Muscle layer of colon (tissue), 2 donors: ENCODE results near the gene DYNLT5.
"Not testable (repeated sequence)": the region's sequence is repeated elsewhere in the genome, so short reads cannot be mapped to it uniquely, and the experiment has no call there.

ENCODE experiments used
- H3K27ac ChIP-seq: one replicate; pipeline ENCODE4 v1.7.0; 2013; ENCODE audit warnings: low read depth, mild to moderate bottlenecking, low read length, moderate library complexity
- H3K27me3 ChIP-seq, 2 donors: one replicate each; pipeline ENCODE4 v1.7.0; 2013; ENCODE audit warnings: low read length in 2 of 2, mild to moderate bottlenecking in 2 of 2; ENCODE audit not compliant: insufficient read depth in 2 of 2, control insufficient read depth in 1 of 2
- H3K36me3 ChIP-seq: one replicate; pipeline ENCODE4 v1.7.0; 2013; ENCODE audit warnings: mild to moderate bottlenecking, low read length; ENCODE audit not compliant: insufficient read depth
- H3K4me1 ChIP-seq: one replicate; pipeline ENCODE4 v1.7.0; 2013; ENCODE audit warnings: mild to moderate bottlenecking, low read length; ENCODE audit not compliant: insufficient read depth
- H3K4me3 ChIP-seq, 2 donors: one replicate each; pipeline ENCODE4 v1.7.0; 2013; ENCODE audit warnings: low read length in 2 of 2, low read depth in 1 of 2, mild to moderate bottlenecking in 1 of 2, moderate library complexity in 1 of 2
- H3K9ac ChIP-seq: one replicate; pipeline ENCODE4 v1.7.0; 2013; ENCODE audit warnings: low read length
- H3K9me3 ChIP-seq: one replicate; pipeline ENCODE4 v1.7.0; 2013; ENCODE audit warnings: mild to moderate bottlenecking, low read length
- donor health status: abdominal sarcoma.
- donor health status: Adenocarcinoma of cecum.

DYNLT5 gene

GRCh38 chr1:66795839-66796238 is 43.6 kb downstream of the DYNLT5 start:
- H3K9me3 ChIP-seq, H3K9ac ChIP-seq: not testable (repeated sequence)

GRCh38 chr1:66809245-66809644 is 57.0 kb downstream of the DYNLT5 start:
- no peaks in the 10 kb centered on the region for H3K36me3 ChIP-seq
- H3K4me3 ChIP-seq = no peak overlapping the region
- no peaks in the 10 kb centered on the region for H3K27me3 ChIP-seq
- no peaks in the 10 kb centered on the region for H3K4me1 ChIP-seq
- H3K9me3 ChIP-seq = no peaks in the 10 kb centered on the region
- H3K9ac ChIP-seq = no peak overlapping the region
- H3K27ac ChIP-seq = no peak overlapping the region

More at GRCh38 chr1:66795839-66796238, 43.6 kb downstream of the DYNLT5 start:
- not testable (repeated sequence) for H3K27me3 ChIP-seq, H3K27ac ChIP-seq, H3K4me3 ChIP-seq, H3K4me1 ChIP-seq, H3K36me3 ChIP-seq

- Histone ChIP-seq H3K4me3 (no peak overlapping the region), H3K4me1 (no peaks in the 10 kb centered on the region)
Measured at GRCh38 chr1:66809736-66810326, 57.6 kb downstream of the DYNLT5 start.

GRCh38 chr1:66824771-66825170 is 72.5 kb downstream of the DYNLT5 start:
- H3K36me3 ChIP-seq = no peaks in the 10 kb centered on the region
- H3K4me3 ChIP-seq = no peak overlapping the region
- H3K4me1 ChIP-seq = no peaks in the 10 kb centered on the region
- no peak overlapping the region for H3K9ac ChIP-seq
- no peak overlapping the region for H3K27ac ChIP-seq
- H3K27me3 ChIP-seq = no peaks in the 10 kb centered on the region
- no peaks in the 10 kb centered on the region for H3K9me3 ChIP-seq

More at GRCh38 chr1:66809736-66810326, 57.6 kb downstream of the DYNLT5 start:
- H3K27me3 ChIP-seq = no peaks in the 10 kb centered on the region
- no peaks in the 10 kb centered on the region for H3K36me3 ChIP-seq
- no peak overlapping the region for H3K27ac ChIP-seq
- no peak overlapping the region for H3K9ac ChIP-seq
- no peaks in the 10 kb centered on the region for H3K9me3 ChIP-seq
